HuH-7 (cell line): ENCODE data around the gene PSMB7.
"Not testable (repeated sequence)": the region's sequence is repeated elsewhere in the genome, so short reads cannot be mapped to it uniquely, and the experiment has no call there.

Experiments used
- DNase-seq: peaks from one replicate; pipeline ENCODE4 v3.0.0; 2011; ENCODE audit warnings: low spot score

Gene PSMB7

DNA sequence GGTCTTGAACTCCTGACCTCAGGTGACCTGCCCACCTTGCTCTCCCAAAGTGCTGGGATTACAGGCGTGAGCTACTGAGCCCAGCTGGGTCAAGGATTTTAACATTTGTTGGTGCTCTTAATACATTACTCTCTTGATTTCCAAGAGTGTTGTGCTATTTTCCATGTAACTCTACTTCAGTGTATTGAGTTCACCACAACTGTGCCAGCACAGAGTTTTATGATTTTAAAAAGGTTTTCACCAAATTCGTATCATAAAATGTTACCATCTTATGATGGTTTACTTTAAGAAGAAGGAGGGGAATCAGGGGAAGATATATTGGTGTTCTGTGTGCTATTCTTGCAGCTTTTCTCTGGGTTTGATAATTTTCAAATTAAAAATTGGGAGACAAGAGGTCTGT lies 28.4 kb upstream of the PSMB7 start:
- DNase-seq: no peak

DNA sequence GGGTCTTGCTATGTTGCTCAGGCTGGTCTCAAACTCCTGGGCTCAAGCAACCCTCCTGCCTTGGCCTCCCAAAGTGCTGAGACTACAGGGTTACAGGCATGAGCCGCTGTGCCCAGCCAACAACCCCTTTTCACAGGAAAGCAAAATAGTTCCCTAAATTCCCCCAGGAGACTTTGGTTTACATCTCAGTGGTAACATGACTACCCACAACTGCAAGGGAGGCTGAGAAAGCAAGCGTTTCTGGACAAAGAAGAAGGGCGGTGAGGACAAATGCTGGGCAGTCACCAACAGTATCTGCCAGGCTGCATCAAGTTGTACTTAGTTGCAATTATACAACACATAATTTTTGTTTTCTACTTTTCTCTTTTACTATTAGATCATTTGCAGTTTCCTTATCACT lies 27.6 kb upstream of the PSMB7 start:
- DNase-seq: no peak

DNA sequence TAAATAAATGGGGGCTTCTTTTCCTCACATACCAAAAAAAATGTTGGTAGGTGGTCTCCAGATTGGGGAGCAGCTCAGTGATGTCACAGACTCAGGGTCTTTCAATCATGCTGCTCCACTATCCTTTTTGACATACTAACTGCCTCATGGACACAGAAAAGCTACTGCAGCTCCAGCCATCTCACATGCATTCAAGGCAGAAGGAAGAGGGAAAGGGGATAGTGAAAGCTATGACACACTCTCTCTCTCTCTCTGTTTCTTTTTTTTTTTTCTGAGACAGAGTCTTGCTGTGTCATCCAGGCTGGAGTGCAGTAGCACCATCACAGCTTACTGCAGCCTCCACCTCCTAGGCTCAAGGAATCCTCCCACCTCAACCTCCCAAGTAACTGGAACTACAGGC lies 27.1 kb upstream of the PSMB7 start:
- no peak for DNase-seq

DNA sequence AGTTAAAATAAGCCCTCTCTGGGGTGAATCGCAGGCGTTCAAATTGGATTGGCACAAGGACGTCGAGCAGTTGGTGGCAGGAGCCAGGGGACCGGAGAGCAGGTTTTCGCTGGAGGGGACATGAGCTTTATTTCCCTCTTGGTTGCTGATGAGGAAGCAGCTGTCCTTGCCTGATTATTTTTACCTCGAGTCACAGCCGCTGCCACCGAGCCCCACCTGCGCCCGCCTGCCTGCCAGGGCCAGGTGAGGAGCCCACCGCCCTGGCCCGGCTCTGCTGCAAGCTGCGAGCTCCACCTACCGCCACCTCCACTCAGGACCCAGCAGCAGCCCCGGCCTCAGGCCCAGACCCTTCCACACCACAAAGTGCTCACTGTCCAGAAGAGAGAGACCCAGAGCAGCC lies 26.0 kb upstream of the PSMB7 start:
- DNase-seq: no peak

DNA sequence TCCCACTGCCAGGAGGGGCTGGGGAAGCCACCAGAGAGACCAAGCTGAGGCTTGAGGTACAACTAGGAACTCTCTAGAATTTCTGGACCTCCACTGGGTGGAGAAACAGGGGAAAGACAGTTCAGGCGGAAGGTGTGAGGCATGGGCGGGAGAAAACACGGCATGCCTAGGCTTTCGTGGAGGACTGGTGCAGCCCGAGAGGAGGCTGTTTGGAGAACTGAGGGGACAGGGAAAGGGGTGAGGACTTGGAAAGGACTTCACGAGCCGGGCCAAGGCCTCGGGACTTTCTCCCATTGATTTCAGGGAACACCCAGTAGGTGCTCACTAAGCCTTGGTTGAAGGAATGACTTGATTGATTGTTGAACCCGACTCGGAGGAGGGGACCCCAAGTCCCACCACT lies 25.5 kb upstream of the PSMB7 start:
- no peak for DNase-seq

DNA sequence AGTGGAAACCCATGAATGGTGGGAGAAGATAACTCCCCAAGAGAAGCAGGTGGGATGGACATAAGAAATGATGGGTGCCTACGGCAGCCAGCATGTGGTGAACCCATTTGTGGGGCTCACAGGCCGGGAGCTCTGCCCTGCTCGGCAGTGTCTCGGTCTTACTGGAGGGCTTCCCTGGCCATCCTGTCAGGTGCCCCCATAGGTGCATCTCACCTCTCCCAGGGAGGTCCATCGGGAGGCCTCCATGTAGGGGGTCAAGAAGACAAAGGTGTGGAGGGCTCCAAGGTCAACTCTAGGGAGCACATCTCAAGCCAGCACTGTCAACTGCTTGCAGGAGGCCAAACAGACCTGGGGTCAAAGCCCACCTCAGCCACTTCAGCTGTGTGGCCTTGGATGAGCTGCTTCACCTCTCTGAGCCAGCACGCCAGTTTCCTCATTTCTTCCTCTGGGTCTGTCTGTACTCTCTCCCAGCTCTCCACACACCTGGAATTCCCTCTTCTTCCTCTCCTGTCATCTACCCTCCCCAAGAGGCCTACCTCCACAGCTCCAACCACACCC lies 24.5 kb upstream of the PSMB7 start:
- no peak for DNase-seq

DNA sequence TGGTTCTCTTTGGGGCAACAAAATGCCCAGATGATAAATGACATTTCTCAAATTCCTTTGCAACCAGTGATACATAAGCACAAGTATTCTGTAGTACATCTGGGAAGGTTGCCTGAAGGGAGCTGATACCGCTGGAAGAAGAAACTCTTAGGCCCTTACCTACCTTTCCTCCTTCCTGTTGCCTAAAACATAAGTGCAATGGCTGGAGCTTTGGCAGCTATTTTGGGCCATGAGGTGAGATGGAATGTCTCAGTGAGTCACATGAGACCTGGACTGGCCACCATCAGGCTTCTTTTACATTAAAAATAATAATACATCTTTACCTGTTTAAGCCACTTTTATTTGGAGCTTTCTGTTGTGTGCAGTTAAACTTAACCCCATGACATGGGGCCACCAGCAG lies 23.8 kb upstream of the PSMB7 start:
- no peak for DNase-seq

DNA sequence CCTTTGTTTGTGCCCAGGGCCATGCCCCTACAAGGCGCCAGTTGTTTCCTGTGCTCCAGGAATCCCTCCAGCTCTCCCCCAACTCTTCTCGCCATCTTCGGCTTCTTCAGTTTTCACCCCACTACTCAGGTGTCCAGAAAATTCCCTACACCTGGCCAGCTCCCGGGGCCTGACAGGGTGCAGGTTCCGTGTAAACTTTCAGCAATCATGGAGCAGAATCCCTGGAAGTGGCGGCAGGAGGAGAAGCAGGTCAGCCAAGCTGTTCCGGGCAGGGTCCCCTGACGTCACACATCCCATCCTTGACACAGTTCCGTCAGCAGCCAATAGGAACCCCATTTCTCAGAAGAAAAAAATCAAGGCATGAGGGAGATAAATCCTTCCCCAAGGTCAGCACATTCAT lies 22.8 kb upstream of the PSMB7 start:
- DNase-seq: no peak

DNA sequence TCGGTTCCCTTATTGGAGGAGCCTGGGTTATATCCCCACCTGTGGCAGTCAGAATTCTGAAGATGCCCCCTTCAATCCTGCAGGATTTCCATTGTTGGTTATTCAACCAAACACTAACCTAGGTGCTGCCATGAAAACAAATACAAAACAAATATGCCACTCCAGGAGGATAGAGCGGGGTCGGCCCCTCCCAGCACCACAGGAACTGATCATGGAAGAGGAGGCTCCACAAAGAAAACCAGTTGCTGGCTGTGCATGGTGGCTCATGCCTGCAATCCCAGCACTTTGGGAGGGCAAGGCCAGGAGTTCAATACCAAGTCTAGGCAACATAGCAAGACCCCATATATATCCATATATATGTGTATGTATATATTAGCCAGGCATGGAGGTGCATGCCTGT lies 21.8 kb upstream of the PSMB7 start:
- no peak for DNase-seq

DNA sequence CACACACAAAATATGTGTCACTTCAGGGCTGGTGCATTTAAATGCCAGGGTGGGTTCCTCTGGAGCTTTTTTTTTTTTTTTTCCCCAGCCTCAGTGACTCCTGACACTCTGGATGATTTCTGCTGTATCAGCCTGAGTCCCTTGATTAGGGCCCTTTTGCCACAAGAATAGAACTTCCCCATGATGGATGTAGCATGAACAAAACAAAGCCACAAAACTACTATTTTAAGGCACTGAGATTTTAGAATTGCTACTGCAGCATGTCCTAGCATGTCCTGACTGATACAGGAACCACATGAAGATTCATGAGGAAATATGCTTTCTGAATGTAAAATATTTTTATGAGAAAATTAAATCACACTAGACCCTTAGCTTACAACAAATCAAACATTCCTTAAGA lies 21.1 kb upstream of the PSMB7 start:
- DNase-seq: no peak

DNA sequence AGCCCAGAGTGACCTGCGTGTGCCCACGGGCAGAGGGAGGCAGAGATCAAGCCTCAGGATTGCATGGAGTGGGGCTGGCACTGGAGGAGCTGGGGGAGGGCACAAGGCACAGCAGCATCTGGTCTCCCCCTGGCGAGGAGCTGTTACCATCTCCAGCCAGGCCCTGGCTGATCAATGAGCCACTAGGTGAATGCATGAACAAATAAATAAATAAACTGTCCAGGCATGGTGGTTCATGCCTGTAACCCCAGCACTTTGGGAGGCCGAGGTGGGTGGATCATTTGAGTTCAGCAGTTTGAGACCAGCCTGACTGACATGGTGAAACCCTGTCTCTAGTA lies 14.3 kb upstream of the PSMB7 start:
- no peak for DNase-seq

- DNase-seq: no peak
These were observed 13.7 kb upstream of the PSMB7 start for GRCh38 chr9:124428751-124429529.

- DNase-seq: no peak
These were observed 12.0 kb upstream of the PSMB7 start for GRCh38 chr9:124427281-124427680.

- no peak for DNase-seq
These were observed 11.1 kb upstream of the PSMB7 start for GRCh38 chr9:124426361-124426760.

DNA sequence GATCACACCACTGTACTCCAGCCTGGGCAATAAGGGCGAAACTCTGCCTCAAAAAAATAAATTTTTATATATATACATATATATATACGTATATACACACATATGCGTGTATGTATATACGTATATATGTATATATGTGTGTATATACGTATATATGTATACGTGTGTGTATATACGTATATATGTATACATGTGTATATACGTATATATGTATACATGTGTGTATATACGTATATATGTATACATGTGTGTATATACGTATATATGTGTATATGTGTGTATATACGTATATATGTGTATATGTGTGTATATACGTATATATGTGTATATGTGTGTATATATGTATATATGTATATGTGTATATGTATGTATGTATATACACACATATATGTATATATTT lies 10.5 kb upstream of the PSMB7 start:
- DNase-seq: not testable (repeated sequence)

- DNase-seq: no peak
These were observed 8.3 kb upstream of the PSMB7 start for GRCh38 chr9:124423591-124423990.

GRCh38 chr9:124423155-124423554 lies 7.9 kb upstream of the PSMB7 start:
- no peak for DNase-seq

GRCh38 chr9:124420991-124421543 lies 5.8 kb upstream of the PSMB7 start:
- no peak for DNase-seq

DNA sequence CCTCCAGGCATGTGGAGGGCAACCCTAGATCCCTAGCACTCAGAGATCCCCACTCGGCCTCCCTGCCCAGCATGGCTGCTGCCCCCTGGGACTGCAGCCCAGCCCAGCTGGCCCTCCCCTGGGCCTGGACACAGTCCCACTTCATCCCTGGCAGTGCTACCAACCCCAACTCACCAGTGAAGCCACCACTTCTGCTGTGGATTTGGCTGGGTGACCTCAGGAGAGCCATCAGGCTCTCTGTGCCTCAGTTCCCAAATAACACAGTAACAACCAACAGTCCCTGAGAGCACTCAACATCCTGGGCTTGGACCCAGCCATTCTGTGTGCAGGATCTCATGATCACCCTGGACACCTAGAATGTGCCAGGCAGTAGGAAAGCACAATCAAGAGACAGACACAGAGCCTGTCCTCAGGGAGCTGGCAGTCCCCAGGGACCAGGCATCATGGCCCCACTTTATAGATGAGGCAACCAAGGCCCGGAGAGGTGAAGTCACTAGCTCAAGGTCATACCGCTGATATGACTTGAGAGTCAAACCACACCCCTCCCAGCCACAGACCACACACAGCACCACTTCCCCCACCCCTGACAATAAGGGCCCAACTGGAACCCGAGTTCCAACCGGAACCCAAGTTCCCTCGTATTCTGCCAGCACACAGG lies 4.7 kb upstream of the PSMB7 start:
- DNase-seq: no peak

DNA sequence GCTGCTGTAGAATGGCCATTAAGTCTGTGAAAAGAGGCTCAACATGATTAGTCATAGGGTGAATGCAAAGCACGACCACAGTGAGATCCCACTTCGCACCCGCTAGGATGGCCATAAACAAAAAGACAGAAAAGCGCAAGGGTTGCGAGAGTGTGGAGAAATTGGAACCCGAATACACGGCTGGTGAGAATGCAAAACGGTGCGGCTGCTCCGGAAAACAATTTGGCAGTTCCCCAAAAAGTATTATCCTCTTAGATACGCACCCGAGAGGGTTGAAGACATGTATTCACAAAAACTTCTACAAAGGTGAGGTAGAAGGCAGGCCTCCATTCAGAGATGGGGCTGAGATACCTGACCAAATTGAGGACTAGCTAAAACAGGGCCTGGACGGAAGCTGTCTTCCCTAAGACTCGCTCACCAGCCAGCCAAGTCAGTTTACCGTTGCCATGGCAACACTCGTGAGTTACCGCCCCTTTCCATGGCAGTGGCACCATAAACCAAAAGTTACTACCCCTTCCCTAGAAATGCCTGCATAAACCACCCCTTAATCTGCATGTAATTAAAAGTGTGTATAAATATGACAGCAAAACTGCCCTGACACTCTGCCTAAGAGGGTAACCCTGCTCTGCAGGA lies 726 bp upstream of the PSMB7 start:
- no peak for DNase-seq

DNA sequence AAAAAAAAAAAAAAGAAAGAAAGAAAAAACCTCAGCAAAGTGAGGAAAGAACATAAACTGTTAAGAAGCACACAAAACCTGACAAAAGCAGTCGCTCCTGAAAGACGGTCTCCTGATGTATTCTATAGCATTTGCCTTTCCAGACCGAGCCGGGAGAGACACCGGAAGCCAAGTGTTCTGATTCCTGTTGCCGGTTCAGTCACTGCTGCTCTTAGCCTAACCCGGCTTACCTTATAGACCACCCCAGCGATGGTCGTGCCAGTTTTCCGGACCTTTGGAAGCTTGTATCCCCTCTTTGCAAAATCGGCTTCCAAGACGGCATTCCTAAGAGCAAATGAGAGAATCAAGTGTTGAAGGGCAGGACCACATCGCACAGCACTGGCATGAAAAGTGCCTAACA lies 630 bp downstream of the PSMB7 start:
- no peak for DNase-seq

GRCh38 chr9:124412228-124412575 lies 3.0 kb downstream of the PSMB7 start:
- no peak for DNase-seq
